Measurements from ENCODE around the gene PLA2G2F. TPM values are rescaled to one million over a fixed set of nuclear protein-coding genes. Genes with fewer than 3 reads are reported as not detected.

PLA2G2F gene
- total and polyA plus RNA-seq, 2 donors (not counting 3 experiments of a cell fraction or from before 2014, with no cell fraction given) = not detected

GRCh38 chr1:20096840-20097447 lies 42.2 kb upstream of the PLA2G2F start:
- Histone ChIP-seq H3K4me2 (ENCODE audit: insufficient read depth, low read length) (no peak overlapping the region), H2AFZ (ENCODE audit: low read depth, low read length) (no peak overlapping the region), H3K27me3 (ENCODE audit: control insufficient read depth in 2 of 2, insufficient read depth in 2 of 2, low read length in 2 of 2) (peaks cover 2 to 3% of the 10 kb centered on the region in 2 experiments), H3K4me3 (replicated peaks in 1 of 3; ENCODE audit: insufficient read depth in 1 of 3, low read depth in 1 of 3, low read length in 3 of 3) (no peak overlapping the region), H3K4me1 (ENCODE audit: control insufficient read depth, extremely low read depth, insufficient read depth, low read length) (no peaks in the 10 kb centered on the region), H3K9me1 (replicated peaks; ENCODE audit: control insufficient read depth, extremely low read depth, insufficient read depth, low read length) (no peaks in the 10 kb centered on the region), H3K27ac (ENCODE audit: insufficient read depth, low read depth, low read length) (no peak overlapping the region), H3K9me3 (replicated peaks; ENCODE audit: control insufficient read depth, insufficient read depth, low read length) (no peaks in the 10 kb centered on the region), H3K9ac (replicated peaks; ENCODE audit: extremely low read depth, insufficient read depth, low read length) (no peak overlapping the region), H4K20me1 (replicated peaks; ENCODE audit: control insufficient read depth, extremely low read depth, insufficient read depth, low read length) (no peaks in the 10 kb centered on the region), H3K36me3 (ENCODE audit: control insufficient read depth in 2 of 2, extremely low read depth in 1 of 2, insufficient read depth in 2 of 2, low read length in 2 of 2) (no peaks in the 10 kb centered on the region), H3K79me2 (ENCODE audit: control insufficient read depth, insufficient read depth, low read length) (no peaks in the 10 kb centered on the region)
- TF ChIP-seq JUN (IDR thresholded peaks at IDR 0.05; ENCODE audit: borderline replicate concordance, insufficient read depth, insufficient read length, low read depth) (no peak), MAX (IDR thresholded peaks at IDR 0.05; ENCODE audit: insufficient read depth, insufficient read length) (no peak), GATA2 (IDR thresholded peaks at IDR 0.05; ENCODE audit: insufficient read depth, insufficient read length, low read depth, low read length) (no peak), EZH2 (IDR thresholded peaks at IDR 0.05; ENCODE audit: borderline replicate concordance, low read depth, low read length, severe bottlenecking) (no peak), POLR2AphosphoS5 (IDR thresholded peaks at IDR 0.05; ENCODE audit: insufficient read depth, low read depth, low read length) (no peak), FOS (IDR thresholded peaks at IDR 0.05; ENCODE audit: borderline replicate concordance, insufficient read depth, low read length) (no peak), POLR2A (IDR thresholded peaks at IDR 0.05; ENCODE audit: low read depth, low read length) (no peak), MYC (IDR thresholded peaks at IDR 0.05; ENCODE audit: low read depth, low read length) (no peak)
- FAIRE-seq (no peak), DNase-seq (ENCODE audit: low read depth, low spot score) (no peak)
- ChIA-PET POLR2A (no interaction called here), CTCF (interaction anchor here (0.6 to 2.9 kb wide), 4 partner anchors 14 to 116 kb away, joined by 3 to 13 read pairs (median 6); no protein-coding TSS in a partner anchor)
- dilution Hi-C loops (cut with MboI; ENCODE audit: extremely low pct_ligation_motif_present, low sequenced_read_pairs) = no loop called here
- intact Hi-C loops (cut with micrococcal nuclease) = no loop called here
- BruUV-seq (replicated peaks) = no TSS peak

All from endothelial cell of umbilical vein (primary cell).